Panc1 (cell line): Measurements from ENCODE around the gene FNTB. TPM values are rescaled to one million over a fixed set of nuclear protein-coding genes. Genes with fewer than 3 reads are reported as not detected.

Experiments
- ATAC-seq: fragments of 200-7000 bp; cut with Tn5 transposase; 2 replicates; pipeline ENCODE4 v1.9.1; 2020; ENCODE audit warnings: mild to moderate bottlenecking, moderate library complexity
- BruUV-seq: library from RNA; stranded (reverse); fragments of 400-500 nt; replicated peaks from 2 replicates; lab custom pipeline; 2021; lab: Mats Ljungman, UMichigan
- CTCF ChIA-PET: fragments of 300-600 bp; sonication (Branson Sonifier 250); formaldehyde crosslinking; loops from one replicate; lab custom pipeline; 2022; ENCODE audit warnings: antibody characterized with exemption; lab: Charles Lee
- POLR2A ChIA-PET: fragments of 300-600 bp; sonication (Branson Sonifier 250); formaldehyde crosslinking; loops from one replicate; lab custom pipeline; 2022; ENCODE audit warnings: antibody characterized with exemption; lab: Charles Lee
- DNase-seq: peaks from one replicate; pipeline ENCODE4 v3.0.0-alpha.2; 2010; ENCODE audit warnings: low read depth, low spot score
- H3K27ac ChIP-seq: 2 replicates; pipeline ENCODE4 v1.5.1; 2011; ENCODE audit warnings: mild to moderate bottlenecking, low read length, inconsistent platforms
- H3K27me3 ChIP-seq: fragments of 200-500 bp; sonication (Bioruptor generic); 2 replicates; pipeline ENCODE4 v1.6.0; 2014; ENCODE audit warnings: low read length, inconsistent platforms; ENCODE audit not compliant: control insufficient read depth, insufficient read depth
- H3K36me3 ChIP-seq: fragments of 200-500 bp; sonication (Bioruptor generic); 2 replicates; pipeline ENCODE4 v1.5.1; 2014; ENCODE audit warnings: inconsistent platforms, mild to moderate bottlenecking, low read length, moderate library complexity; ENCODE audit not compliant: control insufficient read depth, insufficient read depth
- H3K4me1 ChIP-seq: 2 replicates; pipeline ENCODE4 v1.5.1; 2011; ENCODE audit warnings: inconsistent platforms, mild to moderate bottlenecking, low read length, moderate library complexity; ENCODE audit not compliant: control insufficient read depth, insufficient read depth
- H3K4me3 ChIP-seq, 2 experiments: 2 replicates each; pipeline ENCODE4 v1.5.1; 2011 to 2012; ENCODE audit warnings: low read depth in 2 of 2, low read length in 2 of 2, mild to moderate bottlenecking in 2 of 2, inconsistent platforms in 1 of 2, moderate library complexity in 1 of 2
- H3K9me3 ChIP-seq: fragments of 200-500 bp; sonication (Bioruptor generic); 2 replicates; pipeline ENCODE4 v1.5.1; 2014; ENCODE audit warnings: low read depth, mild to moderate bottlenecking, inconsistent platforms, low read length, moderate library complexity; ENCODE audit not compliant: control insufficient read depth, insufficient read depth
- CTCF ChIP-seq: fragments of 450-650 bp; IDR thresholded peaks from 2 replicates; pipeline ENCODE4 v1.5.1; 2017; ENCODE audit warnings: mild to moderate bottlenecking
- POLR2AphosphoS5 ChIP-seq: IDR thresholded peaks from 2 replicates; pipeline ENCODE4 v1.6.1; 2012; ENCODE audit warnings: mild to moderate bottlenecking, low read depth, low read length, moderate library complexity
- REST ChIP-seq, 2 experiments: IDR thresholded peaks; 2 replicates each; pipeline ENCODE4 v1.6.1; 2011 to 2012; ENCODE audit warnings: low read depth in 2 of 2, control low read depth in 1 of 2, low read length in 1 of 2, mild to moderate bottlenecking in 1 of 2, moderate library complexity in 1 of 2; ENCODE audit not compliant: insufficient read depth in 1 of 2
- SIN3A ChIP-seq: IDR thresholded peaks from 2 replicates; pipeline ENCODE4 v1.6.1; 2012; ENCODE audit warnings: low read depth, mild to moderate bottlenecking, low read length, moderate library complexity, borderline replicate concordance; ENCODE audit not compliant: insufficient read depth
- TCF7L2 ChIP-seq: IDR thresholded peaks from 2 replicates; pipeline ENCODE4 v1.6.1; 2011; ENCODE audit warnings: mild to moderate bottlenecking, low read depth, low read length, inconsistent platforms
- in situ Hi-C: cut with HindIII; loops from 2 replicates; pipeline ENCODE4 v1.10.0; 2016; ENCODE audit warnings: low sequenced_read_pairs, low pct_unique_long_range_greater_than_20kb
- intact Hi-C: fragments of 100-400 bp; cut with micrococcal nuclease; formaldehyde crosslinking; loops from one replicate; pipeline ENCODE4 v1.10.0; 2022; ENCODE audit not compliant: unreplicated experiment
- total RNA-seq: library from RNA; stranded (reverse); gene quantifications from one replicate; pipeline ENCODE4 v1.2.1, GENCODE V29; 2021; ENCODE audit not compliant: unreplicated experiment

The FNTB gene
- total RNA-seq, 1 experiment from 2014 or later = 13.3 TPM

GRCh38 chr14:64979336-64980074 is 7.2 kb upstream of the FNTB start:
- POLR2A ChIA-PET = no interaction called here
- H3K4me1 ChIP-seq = no peaks in the 10 kb centered on the region
- H3K27me3 ChIP-seq = peaks cover 2% of the 10 kb centered on the region; the same call in 1 of the 2 replicates
- ATAC-seq (no peak), DNase-seq (no peak)
- in situ Hi-C loops = no loop called here
- CTCF ChIA-PET = no interaction called here
- no TSS peak for BruUV-seq
- no peak overlapping the region for H3K4me3 ChIP-seq
- intact Hi-C loops = no loop called here
- no peak overlapping the region for H3K27ac ChIP-seq
- no peaks in the 10 kb centered on the region for H3K36me3 ChIP-seq
- H3K9me3 ChIP-seq = no peaks in the 10 kb centered on the region
- no peak for TF ChIP-seq POLR2AphosphoS5
- TF ChIP-seq TCF7L2 = no peak
- no peak for TF ChIP-seq CTCF
- TF ChIP-seq REST (IDR thresholded peaks at IDR 0.05; ENCODE audit: insufficient read depth in 1 of 2, low read depth in 2 of 2, low read length in 1 of 2) = no peak
- TF ChIP-seq SIN3A = no peak

GRCh38 chr14:64983439-64984310 is 3.0 kb upstream of the FNTB start:
- ChIA-PET POLR2A (interaction anchor here (0.6 kb wide), 1 partner anchor 9 kb away, joined by 3 read pairs; no protein-coding TSS in a partner anchor), CTCF (interaction anchor here (0.7 kb wide), 1 partner anchor 9 kb away, joined by 5 read pairs; no protein-coding TSS in a partner anchor)
- in situ Hi-C loops (no loop called here), intact Hi-C loops (no loop called here)
- ATAC-seq (no peak), DNase-seq (peak; percentile 15)
- BruUV-seq = no TSS peak
- no peaks in the 10 kb centered on the region for H3K9me3 ChIP-seq
- H3K4me3 ChIP-seq = peak overlapping the region in 1 of 2 experiments; percentile 7; a peak in 1 of 4 replicates
- peak; percentile 67 for TF ChIP-seq CTCF
- TF ChIP-seq SIN3A = no peak
- TF ChIP-seq POLR2AphosphoS5 = no peak
- H3K4me1 ChIP-seq = peaks cover 7% of the 10 kb centered on the region
- no peak overlapping the region for H3K27ac ChIP-seq
- H3K27me3 ChIP-seq = peaks cover 2% of the 10 kb centered on the region; the same call in 1 of the 2 replicates
- H3K36me3 ChIP-seq = peaks cover 4% of the 10 kb centered on the region; the same call in 1 of the 2 replicates
